Pancreas (tissue), 10 donors: ENCODE measurements around the gene TMEM54. TPM values are rescaled to one million over a fixed set of nuclear protein-coding genes. Genes with fewer than 3 reads are reported as not detected.

Experiments used
- ATAC-seq, 4 donors: fragments of 200-7000 bp; cut with Tn5 transposase; one replicate each; pipeline versions ENCODE4 v1.8.0 to v1.9.1; 2020; ENCODE audit warnings: mild to moderate bottlenecking in 4 of 4, moderate library complexity in 4 of 4
- DNase-seq, 6 donors: peaks; one replicate each; pipeline ENCODE4 v3.0.0-alpha.2; 2020
- FAIRE-seq: peaks from 2 replicates; lab custom pipeline; 2012; peaks lifted over from hg19 to GRCh38; lab: Jason Lieb, UNC
- H3K27ac ChIP-seq, 4 donors: fragments of 200-600 bp; sonication (generic); 1 replicate in 3 of 4; 2 replicates in 1 of 4; pipeline versions ENCODE4 v1.5.0 to v1.8.0; 2020
- H3K27me3 ChIP-seq, 4 donors: fragments of 200-600 bp; one replicate each; pipeline ENCODE4 v1.8.0; 2021
- H3K36me3 ChIP-seq, 3 donors: fragments of 200-600 bp; sonication (generic) in 1 of 3; one replicate each; pipeline versions ENCODE4 v1.5.0 to v1.8.0; 2020 to 2021
- H3K4me1 ChIP-seq, 3 donors: fragments of 200-600 bp; one replicate each; pipeline ENCODE4 v1.8.0; 2021
- H3K4me3 ChIP-seq, 4 donors: fragments of 200-600 bp; sonication (generic) in 2 of 4; one replicate each; pipeline versions ENCODE4 v1.5.0 to v1.8.0; 2020 to 2021
- H3K9me3 ChIP-seq, 4 donors: fragments of 200-600 bp; one replicate each; pipeline ENCODE4 v1.8.0; 2021
- CTCF ChIP-seq, 4 donors: fragments of 200-600 bp; sonication (generic) in 3 of 4; IDR thresholded peaks; one replicate each; pipeline versions ENCODE4 v1.5.0 to v1.8.0; 2021; ENCODE audit warnings: antibody characterized with exemption in 4 of 4
- WGBS, 2 donors: extraction: QIAGEN DNeasy Blood & Tissue Kit; methylation state at CpG; one replicate each; pipeline ENCODE4 v1.1.7; 2013; 5-methylcytosine and 5-hydroxymethylcytosine counted together
- intact Hi-C, 3 donors: fragments of 100-400 bp; cut with DNase I; formaldehyde crosslinking; loops; one replicate each; pipeline versions ENCODE4 v1.11.1 to v1.14.2; 2022
- polyA plus RNA-seq, 2 donors: library from polyadenylated mRNA; stranded (reverse); fragments of 200-250 nt; gene quantifications; one replicate each; pipeline ENCODE4 v1.2.3, GENCODE V29; 2013
- total RNA-seq, 6 donors: library from RNA; stranded (reverse); fragmentation: NEBNext Ultra II Directional in 4 of 6; extraction: Animal tissue kit (Norgen Biotek cat#: 25700) in 4 of 6; gene quantifications; one replicate each; pipeline versions ENCODE4 v1.2.1 to v1.2.4, GENCODE V29; 2021 to 2023
- donor health status: healthy with polysubstance abuse.
- donor health status: DM: no; HTN: no; CAD: no; lungs with moderate emphysema.
- donor health status: DM: no; HTN: no; CAD: no.
- donor health status: control.
- donor health status: control.
- donor health status: Bipolar disorder and iron deficiency.
- donor health status: DM: yes; HTN: yes; CAD: no.
- donor health status: DM: no; HTN: no; CAD: no.
- donor health status: DM: no; HTN: no; CAD: no.
- donor health status: DM: yes; HTN: yes; CAD: no.

Gene TMEM54
- total and polyA plus RNA-seq, 8 donors, result 11.9 to 39.5 (median 23.6) TPM

- ATAC-seq, result no peak
- Histone ChIP-seq H3K27ac (no peak overlapping the region), H3K9me3 (no peaks in the 10 kb centered on the region), H3K4me3 (no peak overlapping the region), H3K4me1 (peaks cover 0 to 4% (median 0%) of the 10 kb centered on the region in 3 donors), H3K27me3 (peaks cover 0 to 9% (median 1%) of the 10 kb centered on the region in 4 donors), H3K36me3 (no peaks in the 10 kb centered on the region)
- FAIRE-seq, result no peak
- intact Hi-C loops, result no loop called here
- peak in 1 of 6 donors; percentile 3 for DNase-seq
- WGBS, 2 donors, result 83 to 86% methylated on average over 3 of the region's 3 CpGs
- TF ChIP-seq CTCF (IDR thresholded peaks at IDR 0.05), result no peak
Observed at GRCh38 chr1:32891630-32892029, 9.6 kb downstream of the TMEM54 start.

GRCh38 chr1:32891241-32891570 is 10.0 kb downstream of the TMEM54 start:
- no peak overlapping the region for H3K4me3 ChIP-seq
- H3K27ac ChIP-seq, result no peak overlapping the region
- DNase-seq (peak in 1 of 6 donors; percentile 9), ATAC-seq (no peak), FAIRE-seq (no peak)
- H3K9me3 ChIP-seq, result no peaks in the 10 kb centered on the region
- intact Hi-C loops, result no loop called here
- peaks cover 0 to 4% (median 0%) of the 10 kb centered on the region in 3 donors for H3K4me1 ChIP-seq
- WGBS, 2 donors, result 87 to 94% methylated on average over 1 of the region's 1 CpG
- H3K27me3 ChIP-seq, result peaks cover 0 to 9% (median 1%) of the 10 kb centered on the region in 4 donors
- TF ChIP-seq CTCF (IDR thresholded peaks at IDR 0.05), result no peak
- H3K36me3 ChIP-seq, result no peaks in the 10 kb centered on the region

- DNase-seq, result peak in 2 of 6 donors; percentile 8 to 34
- intact Hi-C loops, result no loop called here
- no peak for TF ChIP-seq CTCF (IDR thresholded peaks at IDR 0.05)
- peaks cover 0 to 9% (median 1%) of the 10 kb centered on the region in 4 donors for H3K27me3 ChIP-seq
- no peak overlapping the region for H3K4me3 ChIP-seq
- 72 to 82% methylated on average over 7 of the region's 7 CpGs for WGBS, 2 donors
- no peak overlapping the region for H3K27ac ChIP-seq
- no peak for ATAC-seq
- H3K4me1 ChIP-seq, result peaks cover 0 to 4% (median 0%) of the 10 kb centered on the region in 3 donors
- FAIRE-seq, result no peak
- H3K9me3 ChIP-seq, result no peaks in the 10 kb centered on the region
- H3K36me3 ChIP-seq, result no peaks in the 10 kb centered on the region
Observed at GRCh38 chr1:32890516-32891240, 10.5 kb downstream of the TMEM54 start.

- Histone ChIP-seq H3K27me3 (peaks cover 0 to 9% (median 1%) of the 10 kb centered on the region in 4 donors), H3K27ac (no peak overlapping the region), H3K9me3 (no peaks in the 10 kb centered on the region), H3K4me3 (no peak overlapping the region), H3K36me3 (no peaks in the 10 kb centered on the region), H3K4me1 (peaks cover 0 to 4% (median 0%) of the 10 kb centered on the region in 3 donors)
- peak in 1 of 6 donors; percentile 2 for DNase-seq
- TF ChIP-seq CTCF (IDR thresholded peaks at IDR 0.05), result no peak
- ATAC-seq, result no peak
- no peak for FAIRE-seq
- intact Hi-C loops, result no loop called here
- WGBS, 2 donors, result 83 to 88% methylated on average over 3 of the region's 3 CpGs
Observed at GRCh38 chr1:32889731-32890278, 11.4 kb downstream of the TMEM54 start.
